Activated CD4-positive, alpha-beta T cell treated with anti-CD3 and anti-CD28 coated beads for 24 hours (primary cell): ENCODE data around the gene DDA1.
"Not testable (repeated sequence)": the region's sequence is repeated elsewhere in the genome, so short reads cannot be mapped to it uniquely, and the experiment has no call there.

Experiments used
- DNase-seq, 2 donors: peaks; one replicate each; pipeline ENCODE4 v3.0.0-alpha.2; 2020; ENCODE audit warnings: low read depth in 2 of 2

Gene DDA1

GRCh38 chr19:17286752-17287151 is 22.6 kb upstream of the DDA1 start:
- DNase-seq, result no peak

GRCh38 chr19:17289489-17289888 is 19.9 kb upstream of the DDA1 start:
- DNase-seq, result no peak

DNA sequence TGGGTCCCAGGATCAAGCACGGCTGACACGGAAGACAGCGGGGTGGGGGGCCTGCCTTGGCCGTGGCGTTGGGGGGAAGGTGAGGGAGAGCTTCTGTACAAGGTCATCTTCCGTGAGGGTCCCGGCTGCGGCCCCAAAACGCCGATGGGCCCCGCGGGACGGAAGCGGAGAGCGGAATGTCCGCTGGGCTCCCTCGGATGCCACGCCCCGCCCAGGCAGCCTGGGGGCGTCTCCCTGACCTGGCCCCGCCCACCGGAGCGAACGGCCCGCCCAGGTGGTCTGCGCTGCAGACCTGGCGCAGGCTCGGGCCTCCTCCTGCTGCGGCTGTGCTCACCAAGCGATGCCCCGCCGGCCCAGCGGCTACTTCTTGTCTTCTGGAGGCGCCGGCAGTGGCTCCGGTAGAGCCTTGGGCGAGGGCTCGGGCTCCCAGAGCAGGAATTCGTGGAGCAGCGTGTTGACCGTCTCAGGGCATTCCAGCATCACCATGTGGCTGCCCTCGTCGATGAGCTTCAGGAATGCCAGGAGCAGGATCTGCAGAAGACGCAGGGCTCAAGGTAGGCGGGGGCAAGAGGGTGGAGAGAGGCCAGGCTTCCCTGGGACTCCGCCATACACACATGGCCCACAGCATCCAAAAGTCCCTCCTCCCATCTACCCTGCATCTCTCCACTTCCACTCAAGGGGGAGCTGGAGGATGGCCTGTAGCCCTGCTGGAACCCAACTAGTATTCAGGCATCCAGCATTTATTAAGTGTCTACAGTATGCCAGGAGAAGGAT is 16.9 kb upstream of the DDA1 start:
- peak; percentile 77 for DNase-seq

DNA sequence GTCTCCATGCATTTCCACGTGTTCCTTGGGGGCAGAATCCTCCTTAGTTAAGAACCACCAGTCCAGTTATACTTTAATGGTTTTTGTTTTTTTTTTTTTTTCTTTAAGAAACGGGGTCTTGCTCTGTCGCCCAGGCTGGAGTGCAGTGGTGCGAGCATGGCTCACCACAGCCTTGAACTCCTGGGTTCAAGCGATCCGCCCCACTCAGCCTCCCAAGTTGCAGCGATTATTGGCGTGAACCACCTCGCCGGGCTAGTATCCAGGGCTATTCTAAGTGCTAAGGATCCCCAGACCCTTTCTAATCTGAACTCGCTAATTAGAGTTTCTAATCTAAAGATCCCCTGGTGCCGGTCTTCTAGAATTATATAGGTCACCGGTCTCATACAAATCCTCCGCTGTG is 15.8 kb upstream of the DDA1 start:
- DNase-seq, result no peak

DNA sequence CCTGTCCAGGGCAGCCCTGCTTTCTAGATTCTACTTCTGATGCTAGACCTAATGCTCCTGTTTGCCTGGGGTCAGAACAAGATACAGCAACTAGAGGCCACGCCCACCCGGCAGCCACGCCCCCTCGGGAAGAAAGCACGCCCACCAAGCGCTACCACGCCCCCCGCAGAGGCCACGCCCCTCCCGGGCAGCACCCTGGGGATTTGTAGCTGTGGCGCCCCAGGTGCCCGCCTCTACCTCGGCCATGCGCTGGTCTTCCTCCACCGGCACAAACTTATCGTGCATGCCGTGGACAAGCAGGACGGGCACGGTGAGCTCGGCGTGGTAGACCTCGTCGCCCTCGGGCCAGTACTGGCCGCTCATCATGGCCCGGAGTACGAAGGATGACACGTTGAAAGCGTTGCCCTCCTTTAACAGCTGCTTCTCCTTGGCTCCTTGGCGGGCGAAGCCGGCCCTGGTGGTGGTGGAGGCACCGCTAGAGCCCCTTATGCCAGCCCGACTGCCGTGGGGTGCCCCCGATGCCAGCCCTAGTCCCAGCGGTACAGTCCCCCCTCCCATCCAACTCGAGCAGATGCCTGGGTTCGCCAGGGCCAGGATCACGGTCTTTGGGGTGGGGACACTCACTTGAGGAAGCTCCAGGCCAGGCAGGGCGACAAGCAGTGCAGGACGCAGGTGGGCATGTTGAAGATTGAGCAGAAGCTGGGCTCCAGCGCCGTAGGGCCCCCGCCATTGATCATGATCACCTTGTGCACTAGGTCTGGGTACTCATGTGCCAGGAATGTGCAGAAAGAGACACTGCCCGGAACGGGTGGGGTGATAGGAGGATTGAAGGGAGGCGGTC is 15.1 kb upstream of the DDA1 start:
- DNase-seq, result peak in 1 of 2 donors; percentile 42

DNA sequence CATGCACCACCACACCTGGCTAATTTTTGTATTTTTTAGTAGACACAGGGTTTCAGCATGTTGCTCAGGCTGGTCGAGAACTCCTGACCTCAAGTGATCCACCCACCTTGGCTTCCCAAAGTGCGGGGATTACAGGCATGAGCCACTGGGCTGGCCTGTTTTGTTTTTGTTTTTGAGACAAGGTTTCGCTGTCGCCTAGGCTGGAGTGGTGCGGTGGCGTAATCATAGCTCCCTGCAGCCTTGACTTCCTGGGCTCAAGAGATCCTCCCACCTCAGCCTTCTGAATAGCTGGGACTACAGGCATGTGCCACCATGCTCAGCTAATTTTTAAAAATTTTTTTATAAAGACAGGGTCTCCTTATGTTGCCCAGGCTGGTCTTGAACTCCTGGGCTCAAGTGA is 13.8 kb upstream of the DDA1 start:
- not testable (repeated sequence) for DNase-seq

GRCh38 chr19:17296273-17296672 is 13.1 kb upstream of the DDA1 start:
- no peak for DNase-seq

DNA sequence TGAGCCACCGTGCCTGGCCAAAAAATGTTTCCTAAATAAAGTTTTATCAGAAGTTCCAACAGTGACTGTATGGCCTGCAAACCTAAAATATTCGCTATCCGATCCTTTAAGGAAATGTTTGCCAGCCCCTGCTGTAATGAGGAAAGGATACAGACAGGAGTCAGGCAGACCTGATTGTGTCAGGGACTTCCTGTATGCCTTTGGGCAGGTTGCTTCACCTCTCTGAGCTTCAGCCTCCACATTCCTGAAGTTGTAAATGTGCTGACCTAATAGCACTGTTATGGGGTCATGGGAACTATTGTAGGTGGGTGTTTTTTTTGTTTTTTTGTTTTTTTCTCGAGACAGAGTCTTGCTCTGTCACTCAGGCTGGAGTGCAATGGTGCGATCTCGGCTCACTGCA is 12.4 kb upstream of the DDA1 start:
- DNase-seq, result no peak

DNA sequence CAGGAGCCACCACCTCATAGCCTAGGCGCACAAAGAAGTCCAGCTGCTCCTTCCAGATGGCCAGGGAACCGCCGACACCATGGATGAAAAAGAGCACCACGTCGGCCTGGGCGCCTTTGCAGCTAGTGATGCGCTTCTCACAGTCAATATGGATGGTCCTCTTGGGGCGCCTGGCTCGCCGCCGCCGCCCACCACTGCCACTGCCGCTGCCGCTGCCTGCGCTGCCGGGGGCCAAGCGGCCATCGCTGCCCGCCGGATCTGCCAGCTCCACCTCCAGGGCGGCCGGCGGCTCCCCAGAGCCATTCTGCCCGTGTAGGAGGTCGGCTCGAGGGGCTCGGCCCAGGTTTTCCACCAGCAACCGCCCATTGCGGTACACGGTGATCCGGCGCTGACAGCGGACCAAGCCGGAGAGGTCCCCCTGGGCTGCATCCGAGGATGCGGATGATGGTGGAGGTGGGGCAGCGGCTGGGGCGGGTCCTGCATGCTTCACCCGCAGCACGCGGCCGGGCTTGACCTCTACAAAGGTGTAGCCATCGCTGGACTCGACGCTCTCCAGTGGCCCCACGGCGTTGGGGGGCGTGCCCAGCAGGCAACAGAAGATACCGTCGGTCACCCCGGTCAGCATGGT is 8.3 kb upstream of the DDA1 start:
- no peak for DNase-seq

DNA sequence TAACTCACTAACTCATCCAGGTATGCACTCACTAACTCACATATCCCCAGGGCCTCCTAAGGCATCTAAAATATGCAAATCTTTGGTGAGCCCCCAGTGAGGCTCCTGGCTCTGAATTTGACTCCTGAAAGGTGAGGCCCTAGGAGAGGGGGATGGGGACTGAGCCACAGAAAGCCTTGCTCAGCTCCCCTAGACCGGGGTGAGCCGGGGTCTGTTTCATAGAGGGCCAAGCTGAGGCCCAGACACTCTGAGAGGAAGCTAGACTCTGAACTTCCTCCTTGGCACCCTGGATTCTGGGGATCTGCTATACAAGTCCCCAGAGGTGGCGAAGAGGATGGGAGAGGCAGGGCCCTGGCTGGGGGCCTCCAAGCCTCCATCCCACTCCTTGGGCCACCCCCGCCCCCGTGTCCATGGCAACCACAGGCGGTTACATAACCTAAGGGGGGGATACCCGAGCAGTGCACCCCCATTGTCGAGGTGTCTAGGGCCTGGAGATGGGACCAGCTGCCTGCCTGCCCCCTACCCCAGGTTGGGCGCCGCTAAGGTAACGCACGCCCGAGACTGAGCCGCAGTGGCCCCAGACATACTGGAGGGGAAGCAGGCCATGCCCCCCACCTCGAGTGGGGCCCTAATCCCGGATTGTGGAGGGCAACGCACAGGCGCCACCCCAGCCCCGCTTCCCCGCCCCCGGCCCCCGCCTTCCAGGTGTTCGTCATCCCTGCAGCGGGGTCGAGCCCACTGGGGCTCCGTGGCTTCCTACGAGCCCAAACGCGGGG is 6.8 kb upstream of the DDA1 start:
- DNase-seq, result no peak

GRCh38 chr19:17303167-17303939 is 6.0 kb upstream of the DDA1 start, which contains the start of gene ABHD8:
Gene ABHD8, minus strand, starts transcription at chr19:17303425. Its CDS starts 1,809 bp downstream, at chr19:17301616.
- peak; percentile 88 to 92 for DNase-seq

DNA sequence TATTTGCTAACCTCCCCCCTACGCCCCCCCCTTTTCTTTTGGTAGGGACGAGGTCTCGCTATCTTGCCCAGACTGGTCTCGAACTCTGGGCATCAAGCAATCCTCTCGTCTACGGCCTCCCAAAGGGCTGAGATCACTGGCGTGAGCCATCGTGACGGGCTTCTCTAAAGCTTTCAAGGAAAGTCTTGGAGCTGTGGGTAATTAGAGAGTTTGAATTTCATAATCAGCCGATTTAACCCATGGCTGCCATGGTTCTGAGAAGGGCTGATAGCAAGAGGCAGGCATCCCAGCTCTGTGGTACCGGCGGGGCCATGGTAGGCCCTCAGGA is 5.5 kb upstream of the DDA1 start:
- DNase-seq, result no peak

DNA sequence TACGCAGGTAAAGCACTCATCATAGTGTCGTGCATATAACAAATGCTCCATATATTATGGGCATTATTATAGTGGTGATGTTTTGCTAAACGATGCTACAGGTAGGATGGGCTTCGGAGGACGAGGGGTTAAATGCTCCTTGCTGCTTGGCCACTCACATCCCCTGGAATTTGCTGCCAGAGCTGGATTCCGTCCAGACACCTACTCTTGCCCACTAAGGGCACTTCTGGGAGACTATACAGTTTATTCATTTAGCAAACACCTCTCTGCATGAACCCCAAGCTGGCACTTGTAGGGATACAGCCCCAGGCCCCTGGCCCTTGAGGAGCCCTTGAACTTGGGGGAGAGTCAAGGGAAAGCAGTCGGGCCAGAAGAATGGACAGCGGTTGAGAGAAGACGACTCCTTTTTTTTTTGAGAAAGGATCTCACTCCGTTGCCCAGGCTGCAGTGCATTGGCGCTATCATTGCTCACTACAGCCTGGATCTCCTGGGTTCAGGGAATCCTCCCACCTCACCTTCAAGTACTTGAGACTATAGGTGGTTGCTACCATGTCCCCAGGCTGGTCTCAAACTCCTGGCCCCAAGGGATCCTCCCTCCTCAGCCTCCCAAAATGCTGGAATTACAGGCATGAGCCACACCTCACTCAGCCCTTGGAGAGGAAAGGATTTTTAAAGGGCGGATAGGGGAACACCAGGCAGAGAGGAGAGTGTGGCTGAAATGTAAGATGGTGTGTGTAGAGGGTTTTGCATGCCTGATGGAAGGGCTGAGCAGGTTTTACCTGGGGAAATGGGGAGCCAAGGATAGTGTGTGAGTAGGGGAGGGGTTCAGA is 4.8 kb upstream of the DDA1 start:
- no peak for DNase-seq

GRCh38 chr19:17305216-17305516 is 4.2 kb upstream of the DDA1 start:
- DNase-seq, result no peak

DNA sequence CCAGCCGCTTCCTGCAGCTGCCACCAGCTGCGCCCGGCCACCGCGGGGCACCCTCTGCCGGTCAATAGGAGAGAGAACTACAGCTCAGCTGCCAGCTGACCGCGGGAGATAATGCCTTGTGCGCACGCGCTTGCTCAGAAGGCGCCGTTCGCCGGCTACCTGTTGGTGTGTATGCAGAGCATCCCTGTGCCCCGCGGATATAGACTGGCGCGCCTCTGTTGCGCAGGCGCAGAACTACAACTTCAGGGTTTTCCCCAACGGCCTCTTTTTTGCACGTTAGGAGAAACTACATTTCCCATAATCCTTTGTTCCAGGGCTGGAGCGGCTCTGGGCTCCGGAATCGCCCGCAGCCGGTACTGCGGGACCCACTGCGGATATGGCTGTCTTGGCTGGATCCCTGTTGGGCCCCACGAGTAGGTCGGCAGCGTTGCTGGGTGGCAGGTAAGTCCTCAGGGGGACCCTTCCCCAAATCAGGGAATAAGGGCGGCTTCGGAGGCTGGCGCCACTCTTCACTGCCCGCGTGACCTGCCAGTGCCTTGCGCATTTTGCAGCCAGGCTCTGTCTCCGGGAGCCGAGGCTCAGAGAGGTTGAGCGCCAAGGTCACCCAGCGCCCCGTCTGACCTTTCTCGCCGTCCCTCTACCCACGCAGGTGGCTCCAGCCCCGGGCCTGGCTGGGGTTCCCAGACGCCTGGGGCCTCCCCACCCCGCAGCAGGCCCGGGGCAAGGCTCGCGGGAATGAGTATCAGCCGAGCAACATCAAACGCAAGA is 3.7 kb upstream of the DDA1 start, which contains the start of gene MRPL34:
MRPL34 (plus strand) TSS at position 356 of the 768 bp plus-strand sequence; CDS start at position 377, 21 bp downstream.
- peak; percentile 87 to 93 for DNase-seq

- DNase-seq, result no peak
Observed at GRCh38 chr19:17306285-17306714, 3.1 kb upstream of the DDA1 start.

GRCh38 chr19:17307876-17308377 is 1.4 kb upstream of the DDA1 start:
- no peak for DNase-seq

DNA sequence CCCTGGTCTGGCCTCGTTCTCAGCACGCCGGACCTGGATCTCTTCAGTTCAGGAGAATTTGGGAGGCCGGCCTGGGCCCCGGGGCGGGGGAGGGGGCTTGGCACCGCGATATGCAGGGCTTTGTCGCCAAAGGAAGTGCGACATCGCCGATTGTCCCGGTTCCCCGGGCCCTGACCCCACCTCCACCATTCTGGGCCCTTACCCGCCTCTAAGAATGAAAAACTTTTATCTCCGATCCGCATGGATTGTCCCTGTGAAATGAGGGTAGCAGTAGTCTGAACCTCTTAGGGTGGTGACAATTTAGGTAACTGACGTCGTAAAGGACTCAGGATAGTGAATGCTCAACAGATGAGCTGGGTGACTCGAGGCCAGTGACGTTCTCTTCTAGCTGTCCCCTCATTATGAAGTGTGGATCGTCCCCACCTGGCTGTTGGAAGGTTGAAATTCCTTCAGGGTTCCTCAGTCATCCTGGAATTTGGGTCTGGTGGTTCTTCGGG is 650 bp downstream of the DDA1 start:
- DNase-seq, result no peak
